GM18870 (cell line): ENCODE results near the gene LMF2.

ENCODE experiments used
- ATAC-seq: cut with Tn5 transposase; IDR thresholded peaks from one replicate; pipeline ENCODE4 v1.9.1; 2021; ENCODE audit warnings: moderate library complexity; ENCODE audit not compliant: unreplicated experiment

LMF2 gene

DNA sequence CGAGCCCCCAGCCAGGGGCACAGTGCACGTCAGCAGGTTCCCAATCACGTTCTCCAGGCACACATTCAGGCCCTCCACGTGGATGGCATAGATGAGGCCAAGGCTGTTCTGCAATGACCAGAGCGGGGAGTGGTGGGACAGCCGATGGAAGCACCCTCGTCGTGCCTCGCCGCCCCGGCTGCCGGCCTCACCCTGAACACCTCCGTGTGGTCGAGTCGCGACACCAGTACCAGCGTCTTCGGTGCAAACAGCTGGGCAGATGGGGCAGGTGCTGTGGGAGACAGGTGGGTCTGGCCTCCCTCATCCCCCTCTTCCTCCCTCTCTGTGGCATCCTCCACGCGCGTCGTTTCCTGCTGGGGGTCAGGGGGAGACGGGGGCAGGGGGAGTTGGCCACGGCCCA lies 40.2 kb downstream of the LMF2 start:
- no peak for ATAC-seq

DNA sequence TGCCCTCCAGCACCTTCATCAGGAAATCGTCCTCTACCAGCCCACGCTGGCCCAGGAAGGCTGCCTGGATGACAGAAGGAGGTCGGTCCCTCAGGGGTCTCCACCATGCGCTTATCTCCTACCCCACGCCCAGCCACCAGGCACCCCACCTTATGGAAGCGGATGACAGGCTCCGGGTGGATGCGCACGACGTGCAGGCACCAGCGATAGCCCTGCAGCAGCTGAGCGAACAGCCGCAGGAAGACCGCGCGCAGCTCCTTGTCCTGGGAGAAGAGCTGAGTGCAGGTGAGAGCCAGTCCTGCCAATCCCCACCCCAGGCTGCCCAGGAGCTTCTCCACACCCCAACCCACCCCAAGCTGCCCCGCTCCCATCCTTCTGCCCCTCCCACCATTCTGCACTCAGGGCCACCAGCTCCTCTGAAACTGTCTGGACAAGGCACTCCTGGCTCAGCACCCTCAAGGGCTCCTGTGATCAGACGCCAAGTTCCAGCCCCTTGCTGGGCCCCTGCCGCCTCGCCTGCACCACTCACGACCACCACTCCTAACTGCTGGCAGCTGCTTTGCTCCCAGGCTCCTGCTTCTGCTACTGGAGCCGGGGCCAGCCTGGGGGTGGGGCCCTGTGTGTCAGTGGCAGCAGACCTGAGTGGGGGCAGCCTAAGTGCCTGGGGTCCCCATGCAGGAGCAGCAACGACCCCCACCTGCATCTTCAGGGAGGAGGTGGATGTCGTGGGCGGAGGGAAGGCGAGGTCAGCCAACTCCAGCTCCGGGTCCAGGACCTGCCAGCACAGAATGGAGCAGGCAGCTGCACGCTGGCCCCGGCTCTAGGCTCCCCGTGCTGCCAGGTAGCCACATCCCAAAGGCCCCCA lies 42.2 kb downstream of the LMF2 start:
- no peak for ATAC-seq

DNA sequence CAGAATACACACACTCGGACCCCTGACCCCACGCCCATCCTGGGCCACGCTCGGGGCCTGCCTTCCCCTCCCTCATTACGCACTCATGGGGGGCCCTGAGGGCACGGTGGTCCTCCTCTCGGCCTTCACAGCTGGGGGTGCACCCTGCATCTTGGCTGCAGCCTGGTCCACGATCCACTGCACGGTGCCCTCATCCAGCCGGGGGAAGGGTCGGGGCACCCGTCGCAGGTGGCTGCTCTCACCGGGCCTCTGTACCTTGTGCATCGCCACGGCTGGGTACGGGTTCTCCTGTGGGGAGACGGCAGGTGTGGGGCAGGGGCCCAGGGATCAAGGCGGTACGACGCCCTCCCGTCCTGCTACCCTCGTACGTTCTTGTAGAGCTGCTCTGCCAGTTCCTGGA lies 43.1 kb downstream of the LMF2 start:
- no peak for ATAC-seq

DNA sequence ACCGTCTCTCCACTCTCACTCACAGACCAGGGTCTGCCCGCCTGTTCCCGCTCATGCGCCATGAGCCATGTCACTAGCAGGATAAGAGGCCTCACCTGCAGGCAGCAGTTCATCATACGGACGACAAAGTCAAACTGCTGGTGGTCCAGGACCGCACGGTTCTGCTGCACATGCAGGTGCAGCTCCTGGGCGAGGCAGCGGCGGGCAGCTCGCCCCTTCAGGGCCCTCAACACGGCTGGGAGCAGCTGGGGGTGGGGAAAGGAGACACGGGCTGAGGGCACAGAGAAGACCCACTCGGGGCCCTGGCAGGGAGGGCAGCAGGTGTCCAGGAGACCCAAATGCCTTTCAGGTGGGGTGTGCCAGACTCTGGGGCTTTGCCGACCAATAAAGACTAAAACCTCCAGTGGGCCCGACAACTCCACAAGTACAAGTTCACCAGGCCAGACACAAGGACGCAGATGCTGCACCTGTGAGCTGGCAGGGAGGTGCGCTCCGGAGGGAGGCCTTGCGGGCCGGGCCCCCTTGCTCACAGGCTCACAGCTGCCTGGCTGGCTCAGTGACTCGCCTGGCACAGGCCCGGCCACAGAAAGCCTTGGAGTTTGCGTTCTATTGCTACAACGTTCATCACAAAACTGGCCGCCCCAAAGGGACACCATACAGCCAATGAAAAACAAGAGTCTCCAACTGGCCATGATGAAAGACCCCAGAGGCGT lies 44.2 kb downstream of the LMF2 start:
- ATAC-seq, result no peak

DNA sequence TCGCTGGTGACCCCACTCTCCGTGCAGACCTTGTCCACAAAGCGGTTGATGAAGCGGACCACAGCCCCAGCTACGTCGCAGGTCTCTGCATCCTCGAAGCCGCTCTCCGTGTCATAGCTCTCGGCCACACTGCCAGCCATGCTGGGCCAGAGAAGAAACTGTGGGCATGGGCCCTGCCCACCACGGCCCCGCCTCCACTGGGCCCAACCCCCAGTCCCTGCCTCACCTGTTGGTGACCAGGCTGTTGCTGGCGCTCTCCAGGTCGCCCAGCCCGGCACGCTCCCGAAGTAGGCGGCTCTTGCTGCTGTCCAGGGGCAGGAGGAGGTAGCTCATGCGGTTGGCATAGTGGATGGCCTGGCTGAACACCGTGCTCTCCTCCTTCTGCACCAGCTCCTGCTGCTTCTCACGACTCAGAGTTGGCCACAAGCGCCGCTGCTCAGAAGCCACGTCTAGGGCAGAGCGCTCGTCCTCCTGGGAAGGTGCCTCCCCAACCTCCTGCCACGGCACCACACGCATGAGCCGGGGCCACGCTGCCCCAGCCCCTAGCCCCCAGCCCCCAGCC lies 45.4 kb downstream of the LMF2 start:
- ATAC-seq, result no peak

DNA sequence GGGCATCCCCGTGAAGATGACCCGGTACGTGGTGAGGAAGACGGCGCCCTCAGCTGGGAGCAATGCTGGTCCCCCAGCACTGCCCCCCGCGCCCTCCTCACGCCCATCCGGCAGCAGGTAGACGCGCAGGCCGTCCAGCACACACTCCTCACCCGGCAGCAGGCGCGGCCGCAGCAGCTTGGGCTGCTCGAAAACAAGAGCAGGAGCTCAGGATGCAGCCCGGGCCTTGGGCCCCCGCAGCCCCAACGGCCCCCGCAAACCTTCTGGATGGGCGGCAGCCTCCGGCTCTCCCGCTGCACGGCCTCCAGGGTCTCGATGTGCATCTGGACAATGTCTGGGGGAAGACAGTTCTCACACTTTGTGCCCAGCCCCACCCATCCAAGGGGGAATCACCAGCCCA lies 46.0 kb downstream of the LMF2 start:
- ATAC-seq, result no peak

DNA sequence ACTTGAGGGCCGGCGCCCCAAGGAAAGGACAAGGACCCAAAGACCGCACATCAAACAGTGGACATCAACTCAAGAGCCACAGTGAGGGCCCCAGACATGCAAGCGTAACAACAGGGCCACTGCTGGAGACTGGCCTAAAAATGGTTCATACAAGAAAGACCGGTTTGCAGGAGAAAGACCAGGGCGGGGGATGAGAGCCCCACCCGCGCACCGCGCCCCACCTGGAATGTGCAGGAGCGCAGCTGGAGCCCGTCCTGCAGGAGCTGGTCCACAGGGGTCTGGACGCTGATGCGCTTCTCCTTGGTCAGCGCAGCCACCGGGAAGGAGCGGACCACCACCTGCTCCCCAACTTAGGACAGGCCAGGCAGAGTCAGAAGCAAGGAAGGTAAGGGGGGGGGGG lies 46.6 kb downstream of the LMF2 start:
- ATAC-seq, result no peak

DNA sequence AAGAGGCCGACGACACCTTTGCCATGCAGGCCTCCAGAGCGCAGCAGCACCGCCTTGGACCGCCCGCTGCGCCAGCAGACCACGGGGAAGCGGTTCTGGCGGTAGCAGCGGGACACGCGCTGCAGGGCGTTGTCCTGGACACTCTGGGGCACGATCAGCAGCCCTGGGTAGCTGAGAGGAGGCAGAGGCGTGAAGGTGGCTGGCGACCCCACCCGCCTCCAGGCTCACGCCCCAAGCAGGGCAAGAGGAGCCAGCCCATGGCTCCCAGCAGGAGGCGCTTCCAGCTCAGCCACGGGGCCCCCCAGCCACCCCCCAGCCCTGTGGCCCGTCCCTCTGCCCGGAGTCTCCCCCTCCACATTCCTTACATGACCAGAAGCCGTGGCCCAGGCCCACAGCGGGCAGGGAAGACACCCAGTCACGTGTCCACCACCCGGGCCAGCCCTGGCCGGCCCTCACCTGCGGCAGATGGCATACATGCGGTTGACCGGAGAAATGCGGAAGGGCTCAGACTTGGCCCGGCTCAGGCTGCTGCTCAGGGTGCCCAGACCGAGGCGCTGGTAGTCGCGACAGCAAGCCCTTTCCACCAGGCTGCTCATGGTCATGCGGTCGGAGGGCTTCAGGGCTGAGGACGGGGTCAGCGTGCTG lies 47.9 kb downstream of the LMF2 start:
- no peak for ATAC-seq

DNA sequence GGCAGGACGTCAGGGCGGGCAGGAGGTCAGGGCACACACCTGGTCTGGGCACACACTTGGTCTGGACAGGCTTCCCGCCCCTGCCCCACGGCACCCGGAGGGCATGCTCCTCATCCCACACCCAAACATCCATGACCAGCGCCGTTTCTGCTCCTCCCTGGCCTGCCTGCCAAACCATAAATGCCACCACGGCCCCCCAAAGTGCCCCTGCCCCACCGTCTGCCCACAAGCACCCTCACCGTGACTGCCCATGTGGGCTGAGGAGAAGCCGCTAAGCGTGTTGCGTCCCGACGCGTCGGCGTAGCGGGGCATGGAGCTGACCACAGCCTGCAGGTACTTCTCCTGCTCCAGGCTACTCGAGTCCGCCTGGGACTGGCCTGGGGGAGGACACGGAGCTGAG lies 48.5 kb downstream of the LMF2 start:
- ATAC-seq, result no peak

DNA sequence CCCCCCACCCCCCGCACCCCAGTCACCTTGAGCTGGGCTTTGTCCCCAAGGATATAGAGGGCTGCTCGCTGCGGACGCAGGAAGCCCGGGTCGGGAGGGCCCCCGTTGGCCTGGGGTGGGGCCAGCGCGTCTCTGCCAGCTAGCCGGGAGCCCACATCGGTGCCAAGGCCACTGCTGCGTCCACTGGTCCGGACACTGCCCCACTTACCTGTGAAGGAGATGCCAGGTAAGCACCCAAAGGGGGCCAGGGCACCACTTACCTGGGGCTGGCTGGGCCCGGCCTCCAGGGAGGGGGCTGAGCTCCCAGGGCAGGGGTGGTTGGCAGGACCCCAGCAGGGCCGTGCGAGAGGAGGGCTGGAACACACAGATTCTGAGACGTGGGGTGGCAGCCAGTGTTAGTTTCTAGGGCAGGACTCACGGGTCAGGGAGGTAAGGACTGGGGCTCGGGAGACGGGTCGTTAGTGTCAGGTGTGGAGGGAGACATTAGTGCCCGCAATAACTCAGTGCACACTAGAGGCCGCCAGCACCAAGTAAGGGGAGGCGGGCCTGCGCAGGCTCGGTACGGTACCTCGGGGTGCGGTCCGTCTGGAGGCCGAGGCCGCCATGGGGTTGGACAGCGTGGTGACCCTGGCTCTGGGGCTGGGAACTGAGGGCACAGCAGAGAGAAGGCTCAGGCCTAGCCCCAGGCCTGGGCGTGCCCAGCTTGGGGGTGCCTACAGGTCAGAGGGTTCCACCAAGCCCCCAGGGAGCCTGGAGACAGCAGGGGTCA lies 50.9 kb downstream of the LMF2 start:
- no peak for ATAC-seq

DNA sequence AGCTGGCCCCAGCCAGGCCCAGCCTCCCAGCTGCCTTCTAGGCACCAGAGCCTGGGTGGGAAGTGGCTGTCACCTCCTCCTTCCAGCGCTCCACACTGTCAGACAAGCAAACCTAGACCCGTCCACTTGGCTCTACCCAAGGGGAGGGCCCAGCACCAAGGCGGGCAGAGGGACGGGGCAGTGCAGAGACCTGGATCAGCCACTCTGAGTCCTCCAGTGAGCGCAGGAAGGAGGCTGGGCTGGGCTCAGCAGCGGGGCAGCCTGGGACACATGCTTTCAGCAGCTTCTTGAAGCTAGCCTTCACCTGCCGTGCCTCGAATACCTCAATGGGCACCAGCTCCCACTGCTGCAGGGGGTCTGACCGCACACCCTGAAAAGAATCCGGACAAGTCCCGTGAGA lies 51.5 kb downstream of the LMF2 start:
- no peak for ATAC-seq

DNA sequence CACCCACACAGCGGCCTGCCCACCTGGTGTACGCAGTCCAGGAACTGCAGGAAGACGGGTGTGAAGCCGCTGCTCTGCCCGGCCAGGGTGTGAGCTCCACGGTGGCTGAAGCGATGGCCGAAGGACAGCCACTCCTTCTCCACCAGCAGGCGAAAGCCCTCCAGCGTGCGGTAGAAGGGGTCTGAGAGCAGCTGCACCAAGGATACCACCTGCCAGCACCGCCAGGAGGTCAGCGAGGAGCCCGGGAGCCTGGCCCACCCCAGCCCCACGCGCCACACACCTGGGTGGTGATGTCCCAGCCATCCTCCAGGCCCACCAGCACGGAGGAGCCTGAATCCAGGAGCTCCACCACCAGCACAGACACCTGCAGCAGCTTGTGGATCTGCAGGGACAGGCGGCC lies 52.3 kb downstream of the LMF2 start:
- ATAC-seq, result no peak

DNA sequence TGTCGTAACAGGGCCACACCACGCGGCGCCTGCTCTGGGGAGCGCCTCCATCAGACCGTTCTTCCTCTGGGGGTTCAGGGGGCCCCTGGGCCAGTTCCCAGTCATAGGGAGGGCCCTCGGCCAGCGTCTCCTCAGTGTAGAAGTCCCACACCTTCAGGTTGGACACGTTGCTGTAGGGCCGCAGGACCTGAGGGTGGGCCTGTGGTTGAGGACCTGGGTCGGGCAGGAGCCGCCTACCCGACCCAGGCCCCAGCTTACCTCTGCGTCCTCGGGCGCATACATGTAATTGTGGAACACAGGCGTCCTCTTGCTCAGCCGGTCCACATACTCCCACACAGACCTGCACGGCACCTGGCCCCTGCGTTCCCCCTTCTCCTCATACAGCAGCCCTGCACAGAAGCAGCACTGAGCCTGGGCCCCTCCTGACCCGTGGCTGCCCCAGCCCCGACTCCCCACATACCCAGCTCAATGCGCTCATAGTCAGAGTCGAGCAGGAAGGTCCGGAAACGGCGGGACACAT lies 52.9 kb downstream of the LMF2 start:
- ATAC-seq, result no peak
